ENCODE data around the gene TRIM24.

TRIM24 gene

GRCh38 chr7:138581065-138581464 lies 121.0 kb downstream of the TRIM24 start:
- no peak for DNase-seq

- no peak for DNase-seq
These were observed 124.2 kb downstream of the TRIM24 start for GRCh38 chr7:138584283-138584682.

- DNase-seq: no peak
These were observed 124.6 kb downstream of the TRIM24 start for GRCh38 chr7:138584696-138585095.

- DNase-seq: no peak
These were observed 125.4 kb downstream of the TRIM24 start for GRCh38 chr7:138585283-138585993.

GRCh38 chr7:138587485-138587884 lies 127.4 kb downstream of the TRIM24 start:
- DNase-seq: no peak

GRCh38 chr7:138588986-138589385 lies 128.9 kb downstream of the TRIM24 start:
- no peak for DNase-seq

- DNase-seq: no peak
These were observed 130.1 kb downstream of the TRIM24 start for GRCh38 chr7:138590154-138590553.

- DNase-seq: no peak
These were observed 135.4 kb downstream of the TRIM24 start for GRCh38 chr7:138595454-138595853.

- DNase-seq: no peak
These were observed 142.4 kb downstream of the TRIM24 start for GRCh38 chr7:138602451-138602850.

GRCh38 chr7:138603549-138604318 lies 143.7 kb downstream of the TRIM24 start:
- no peak for DNase-seq

GRCh38 chr7:138606236-138606635 lies 146.2 kb downstream of the TRIM24 start:
- no peak for DNase-seq

- no peak for DNase-seq
These were observed 147.4 kb downstream of the TRIM24 start for GRCh38 chr7:138607216-138608126.

- no peak for DNase-seq
These were observed 148.2 kb downstream of the TRIM24 start for GRCh38 chr7:138608275-138608674.

GRCh38 chr7:138610671-138611170 lies 150.7 kb downstream of the TRIM24 start:
- DNase-seq: no peak

- no peak for DNase-seq
These were observed 153.6 kb downstream of the TRIM24 start for GRCh38 chr7:138613630-138614029.

GRCh38 chr7:138616085-138616484 lies 156.0 kb downstream of the TRIM24 start:
- no peak for DNase-seq

- no peak for DNase-seq
These were observed 158.4 kb downstream of the TRIM24 start for GRCh38 chr7:138618506-138618905.

- no peak for DNase-seq
These were observed 158.9 kb downstream of the TRIM24 start for GRCh38 chr7:138618933-138619332.

- no peak for DNase-seq
These were observed 162.8 kb downstream of the TRIM24 start for GRCh38 chr7:138622841-138623240.

- no peak for DNase-seq
These were observed 165.2 kb downstream of the TRIM24 start for GRCh38 chr7:138625084-138625848.

- no peak for DNase-seq
These were observed 165.8 kb downstream of the TRIM24 start for GRCh38 chr7:138625849-138626230.

- DNase-seq: no peak
These were observed 166.8 kb downstream of the TRIM24 start for GRCh38 chr7:138626846-138627245.
